ENCODE measurements around the gene TSPAN3. TPM values are rescaled to one million over a fixed set of nuclear protein-coding genes. Genes with fewer than 3 reads are reported as not detected.

TSPAN3 gene
- total and polyA plus RNA-seq, 10 of the 15 experiments (the other 5 are each of a cell fraction or from before 2014, with no cell fraction given) = 18.9 to 114 (median 57.2) TPM

DNA sequence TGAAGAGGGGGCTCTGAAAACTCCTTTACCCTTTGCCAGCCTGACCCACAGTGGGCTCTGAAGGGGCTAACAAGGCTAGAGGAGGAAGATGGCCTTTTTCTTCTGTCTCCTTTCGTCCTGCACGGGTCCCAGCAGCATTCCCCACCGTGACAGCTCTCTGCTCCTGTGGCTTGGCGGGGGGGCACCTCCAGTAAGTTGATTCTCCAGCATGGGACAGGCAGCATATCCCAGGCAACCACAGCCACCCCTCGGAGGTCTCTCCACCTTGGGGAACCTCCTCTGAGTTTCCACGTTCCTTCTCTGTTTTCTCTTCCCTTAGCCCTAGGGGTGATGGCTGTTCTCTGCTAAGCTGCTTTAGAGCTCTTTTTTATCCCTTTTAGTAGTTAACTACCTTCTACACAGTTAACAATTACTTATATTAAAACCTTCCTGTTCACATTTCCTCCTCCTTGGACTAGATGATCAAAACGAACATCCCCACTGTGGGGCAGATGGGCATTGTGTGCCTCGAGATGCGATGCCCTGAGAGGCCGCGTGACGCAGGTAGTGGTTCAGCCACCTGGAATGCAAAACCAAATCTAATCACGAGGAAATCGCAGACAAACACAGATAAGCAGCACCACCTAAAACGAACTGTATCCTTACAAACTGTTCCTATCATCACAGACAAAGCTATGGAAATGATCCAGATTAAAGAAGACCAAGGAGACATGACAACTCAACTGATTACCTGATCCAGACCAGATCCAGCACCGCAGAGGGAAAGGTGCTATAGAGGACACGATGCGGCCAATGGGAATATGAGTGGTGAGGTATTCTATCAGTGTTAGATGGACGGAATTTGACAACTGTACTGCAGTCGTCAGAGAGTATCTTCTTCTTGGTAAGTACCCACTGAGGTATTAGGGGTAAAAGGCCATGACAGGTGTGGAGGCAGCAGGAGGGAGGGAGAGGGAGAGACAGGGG, 27.7 kb downstream of the TSPAN3 start (continued):
- TF ChIP-seq HDAC2 (IDR thresholded peaks at IDR 0.05) (no peak), YBX1 (IDR thresholded peaks at IDR 0.05) (no peak), POLR2AphosphoS2 (IDR thresholded peaks at IDR 0.05; ENCODE audit: low read depth, low read length) (no peak), NFXL1 (IDR thresholded peaks at IDR 0.05; ENCODE audit: borderline replicate concordance) (no peak), RBBP5 (conservative IDR thresholded peaks at IDR 0.05) (no peak), E4F1 (IDR thresholded peaks at IDR 0.05; ENCODE audit: borderline replicate concordance, partially characterized antibody) (no peak), CREM (IDR thresholded peaks at IDR 0.05; ENCODE audit: low read depth) (no peak)

- Histone ChIP-seq H3K4me3 (no peak overlapping the region), H3K4me2 (ENCODE audit: control insufficient read depth, insufficient read depth) (no peak overlapping the region), H4K20me1 (ENCODE audit: control insufficient read depth, insufficient read depth) (no peaks in the 10 kb centered on the region), H3K4me1 (ENCODE audit: control insufficient read depth, insufficient read depth, low read length) (no peaks in the 10 kb centered on the region), H3K9me3 (replicated peaks; ENCODE audit: control insufficient read depth, insufficient read depth, low read length) (no peaks in the 10 kb centered on the region; the same call in 2 of the 3 replicates), H3K27me3 (replicated peaks in 1 of 2; ENCODE audit: control insufficient read depth in 2 of 2, insufficient read depth in 2 of 2, low read length in 1 of 2) (no peaks in the 10 kb centered on the region), H3K36me3 (ENCODE audit: control insufficient read depth in 2 of 2, insufficient read depth in 2 of 2, low read length in 1 of 2) (peaks cover 0 to 6% of the 10 kb centered on the region in 2 experiments; a peak in 2 of 4 replicates), H3K27ac (ENCODE audit: control insufficient read depth, insufficient read depth) (no peak overlapping the region), H3K9ac (ENCODE audit: control insufficient read depth, insufficient read depth, low read length) (no peak overlapping the region), H3K79me2 (ENCODE audit: control insufficient read depth, insufficient read depth, low read length) (no peaks in the 10 kb centered on the region), H2AFZ (ENCODE audit: control insufficient read depth, low read depth, low read length) (no peak overlapping the region)
- DNase-seq (ENCODE audit: low read depth, low spot score) = no peak
- 89% methylated on average over 8 of the region's 8 CpGs for WGBS (ENCODE audit: insufficient coverage, insufficient replicate concordance, low lambda C conversion rate, missing lambda C conversion rate)
- ChIA-PET CTCF (no interaction called here), SMC1A (ENCODE audit: uncharacterized antibody, unreplicated experiment) (no interaction called here), RAD21 (ENCODE audit: unreplicated experiment) (interaction anchor here (1.3 kb wide), 1 partner anchor 501 kb away, joined by 3 read pairs; no protein-coding TSS in a partner anchor), POLR2A (no interaction called here)
- no peak for ATAC-seq
- intact Hi-C loops (cut with micrococcal nuclease; ENCODE audit: unreplicated experiment) (no loop called here), in situ Hi-C loops (cut with MboI) (no loop called here)
- BruUV-seq (replicated peaks) = no TSS peak
- FAIRE-seq = no peak
- TF ChIP-seq CEBPB (IDR thresholded peaks at IDR 0.05; ENCODE audit: borderline replicate concordance in 1 of 2, low read depth in 2 of 2, low read length in 2 of 2) (no peak), TCF12 (IDR thresholded peaks at IDR 0.05; ENCODE audit: low read depth, low read length) (no peak), NFYB (IDR thresholded peaks at IDR 0.05; ENCODE audit: insufficient read depth, low read depth, low read length) (no peak), E2F8 (IDR thresholded peaks at IDR 0.05; ENCODE audit: low read depth, partially characterized antibody) (no peak), TCF7 (IDR thresholded peaks at IDR 0.05; ENCODE audit: borderline replicate concordance) (no peak)
Observed at GRCh38 chr15:77042245-77042919, 28.5 kb downstream of the TSPAN3 start.
